HEK293 (cell line): ENCODE measurements around the gene GPR158.

Source experiments
- CTCF ChIP-seq: fragments of 450-650 bp; formaldehyde crosslinking; IDR thresholded peaks from 2 replicates; pipeline ENCODE4 v1.5.1; 2016; ENCODE audit warnings: missing biosample characterization, missing genetic modification characterization
- PBX3 ChIP-seq: sonication (generic); formaldehyde crosslinking; IDR thresholded peaks from 2 replicates; pipeline ENCODE4 v1.8.1; 2022; ENCODE audit warnings: mild to moderate bottlenecking, moderate library complexity, missing genetic modification reagents
- REPIN1 ChIP-seq: fragments of 450-650 bp; formaldehyde crosslinking; IDR thresholded peaks from 2 replicates; pipeline ENCODE4 v1.5.1; 2017; ENCODE audit warnings: missing biosample characterization, missing genetic modification characterization, low read depth
- ZBTB20 ChIP-seq: fragments of 450-650 bp; formaldehyde crosslinking; IDR thresholded peaks from 2 replicates; pipeline ENCODE4 v1.5.1; 2016; ENCODE audit warnings: missing biosample characterization, missing genetic modification characterization
- ZNF266 ChIP-seq: fragments of 450-650 bp; formaldehyde crosslinking; IDR thresholded peaks from 2 replicates; pipeline ENCODE4 v1.5.1; 2016; ENCODE audit warnings: missing biosample characterization, missing genetic modification characterization, low read depth
- ZNF350 ChIP-seq: fragments of 450-650 bp; formaldehyde crosslinking; IDR thresholded peaks from 2 replicates; pipeline ENCODE4 v1.5.0; 2017; ENCODE audit warnings: missing biosample characterization, mild to moderate bottlenecking, missing genetic modification characterization
- ZNF510 ChIP-seq: fragments of 450-650 bp; formaldehyde crosslinking; IDR thresholded peaks from 2 replicates; pipeline ENCODE4 v1.5.1; 2018; ENCODE audit warnings: mild to moderate bottlenecking, missing genetic modification characterization, missing biosample characterization; ENCODE audit not compliant: insufficient replicate concordance
- ZNF610 ChIP-seq: fragments of 450-650 bp; formaldehyde crosslinking; IDR thresholded peaks from 2 replicates; pipeline ENCODE4 v1.5.1; 2016; ENCODE audit warnings: missing biosample characterization, missing genetic modification characterization, borderline replicate concordance
- ZNF792 ChIP-seq: fragments of 450-650 bp; formaldehyde crosslinking; IDR thresholded peaks from 2 replicates; pipeline ENCODE4 v1.5.1; 2016; ENCODE audit warnings: missing biosample characterization, missing genetic modification characterization

- TF ChIP-seq ZNF792 (tag by site-specific recombination), result no peak
- no peak for TF ChIP-seq ZNF266
- TF ChIP-seq ZBTB20 (tag by site-specific recombination), result no peak
- no peak for TF ChIP-seq ZNF610 (tag by site-specific recombination)
- no peak for TF ChIP-seq CTCF
- TF ChIP-seq PBX3 (CRISPR knock-in tag), result no peak
- TF ChIP-seq ZNF510 (tag by site-specific recombination), result no peak
- TF ChIP-seq ZNF350 (tag by site-specific recombination), result no peak
- TF ChIP-seq REPIN1, result no peak
Measured at GRCh38 chr10:25297466-25297865, 122.7 kb downstream of the GPR158 start.
